ENCODE measurements around the gene RSBN1L. TPM values are rescaled to one million over a fixed set of nuclear protein-coding genes. Genes with fewer than 3 reads are reported as not detected.

RSBN1L gene
- total RNA-seq, 1 experiment from 2014 or later: 21.4 TPM

DNA sequence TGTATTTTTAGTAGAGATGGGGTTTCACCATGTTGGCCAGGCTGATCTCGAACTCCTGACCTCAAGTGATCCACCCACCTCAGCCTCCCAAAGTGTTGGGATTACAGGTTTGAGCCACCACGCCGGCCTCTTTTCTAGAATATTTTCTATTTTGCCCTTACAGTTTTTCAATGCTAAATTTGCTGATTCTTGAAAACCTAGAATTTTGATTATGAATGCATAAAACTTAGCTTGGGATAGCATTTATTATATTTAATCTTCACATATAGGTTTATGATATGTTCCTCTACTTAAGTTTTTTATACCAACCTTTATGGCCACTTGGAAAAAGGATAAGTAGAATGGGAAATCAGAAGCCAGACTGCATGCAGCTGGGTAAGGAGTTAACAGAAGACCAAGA, 99.8 kb downstream of the RSBN1L start:
- Mint-ChIP-seq H3K27me3 (ENCODE audit: insufficient read depth, unreplicated experiment) (no peaks in the 10 kb centered on the region), H3K9me3 (ENCODE audit: unreplicated experiment) (no peaks in the 10 kb centered on the region), H3K4me1 (ENCODE audit: low read depth, unreplicated experiment) (peaks cover 24% of the 10 kb centered on the region), H3K36me3 (ENCODE audit: insufficient read depth, unreplicated experiment) (peaks cover 46% of the 10 kb centered on the region), H3K4me3 (ENCODE audit: unreplicated experiment) (peak overlapping the region; percentile 99), H3K27ac (ENCODE audit: unreplicated experiment) (peak overlapping the region; percentile 93)
- no peaks in the 10 kb centered on the region for H3K27me3 ChIP-seq (replicated peaks; ENCODE audit: control insufficient read depth, insufficient read depth, low read length)
- no peak for DNase-seq
- H3K4me1 ChIP-seq: peaks cover 24% of the 10 kb centered on the region
- H3K9me3 ChIP-seq: no peaks in the 10 kb centered on the region
- no peaks in the 10 kb centered on the region for H3K36me3 ChIP-seq (ENCODE audit: control insufficient read depth, insufficient read depth, low read length)
- intact Hi-C loops (cut with micrococcal nuclease; ENCODE audit: unreplicated experiment): loop anchor here (5.0 kb wide), 1 partner anchor 41 kb away; no protein-coding TSS in a partner anchor
- BruUV-seq (replicated peaks): no TSS peak
- H3K4me3 ChIP-seq (ENCODE audit: low read depth, low read length): no peak overlapping the region
- CTCF ChIA-PET: no interaction called here
- TF ChIP-seq, protein P1, sequence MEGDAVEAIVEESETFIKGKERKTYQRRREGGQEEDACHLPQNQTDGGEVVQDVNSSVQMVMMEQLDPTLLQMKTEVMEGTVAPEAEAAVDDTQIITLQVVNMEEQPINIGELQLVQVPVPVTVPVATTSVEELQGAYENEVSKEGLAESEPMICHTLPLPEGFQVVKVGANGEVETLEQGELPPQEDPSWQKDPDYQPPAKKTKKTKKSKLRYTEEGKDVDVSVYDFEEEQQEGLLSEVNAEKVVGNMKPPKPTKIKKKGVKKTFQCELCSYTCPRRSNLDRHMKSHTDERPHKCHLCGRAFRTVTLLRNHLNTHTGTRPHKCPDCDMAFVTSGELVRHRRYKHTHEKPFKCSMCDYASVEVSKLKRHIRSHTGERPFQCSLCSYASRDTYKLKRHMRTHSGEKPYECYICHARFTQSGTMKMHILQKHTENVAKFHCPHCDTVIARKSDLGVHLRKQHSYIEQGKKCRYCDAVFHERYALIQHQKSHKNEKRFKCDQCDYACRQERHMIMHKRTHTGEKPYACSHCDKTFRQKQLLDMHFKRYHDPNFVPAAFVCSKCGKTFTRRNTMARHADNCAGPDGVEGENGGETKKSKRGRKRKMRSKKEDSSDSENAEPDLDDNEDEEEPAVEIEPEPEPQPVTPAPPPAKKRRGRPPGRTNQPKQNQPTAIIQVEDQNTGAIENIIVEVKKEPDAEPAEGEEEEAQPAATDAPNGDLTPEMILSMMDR (IDR thresholded peaks at IDR 0.05; ENCODE audit: insufficient read depth in 1 of 2, low read depth in 1 of 2, low read length in 1 of 2, severe bottlenecking in 1 of 2, unreplicated experiment in 1 of 2): no peak
- POLR2A ChIA-PET: interaction anchor here (0.6 kb wide), 1 partner anchor 379 kb away, joined by 4 read pairs; no protein-coding TSS in a partner anchor

DNA sequence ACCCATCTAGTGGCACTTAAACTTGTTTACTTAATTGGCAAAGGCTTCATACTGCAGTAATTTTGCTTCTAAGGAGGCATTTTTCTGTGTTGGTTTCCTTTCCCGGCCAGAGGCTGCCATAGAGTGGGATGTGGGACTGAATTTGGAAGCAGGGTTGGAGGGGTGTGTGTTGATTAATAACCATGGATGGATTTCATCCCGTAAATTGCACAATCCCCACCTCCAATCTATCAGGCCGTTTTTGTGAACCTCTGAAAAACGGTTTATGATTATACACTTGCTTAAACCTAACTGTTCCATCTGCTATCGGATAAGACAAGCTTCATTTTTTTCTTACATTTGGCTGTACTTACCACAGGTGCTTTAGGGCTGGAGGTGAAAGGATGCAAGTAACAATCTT, 100.7 kb downstream of the RSBN1L start:
- no peaks in the 10 kb centered on the region for H3K36me3 ChIP-seq (ENCODE audit: control insufficient read depth, insufficient read depth, low read length)
- intact Hi-C loops (cut with micrococcal nuclease; ENCODE audit: unreplicated experiment): loop anchor here (5.0 kb wide), 1 partner anchor 40 kb away; no protein-coding TSS in a partner anchor
- no peaks in the 10 kb centered on the region for H3K27me3 Mint-ChIP-seq (ENCODE audit: insufficient read depth, unreplicated experiment)
- CTCF ChIA-PET: no interaction called here
- no peak for DNase-seq
- H3K27ac Mint-ChIP-seq (ENCODE audit: unreplicated experiment): peak overlapping the region; percentile 93
- TF ChIP-seq, protein P1 (IDR thresholded peaks at IDR 0.05; ENCODE audit: insufficient read depth in 1 of 2, low read depth in 1 of 2, low read length in 1 of 2, severe bottlenecking in 1 of 2, unreplicated experiment in 1 of 2): no peak
- peaks cover 19% of the 10 kb centered on the region for H3K4me1 ChIP-seq
- POLR2A ChIA-PET: interaction anchor here (0.5 kb wide), 1 partner anchor 37 kb away, joined by 3 read pairs; no protein-coding TSS in a partner anchor
- H3K4me1 Mint-ChIP-seq (ENCODE audit: low read depth, unreplicated experiment): peaks cover 21% of the 10 kb centered on the region
- no peaks in the 10 kb centered on the region for H3K9me3 Mint-ChIP-seq (ENCODE audit: unreplicated experiment)
- no TSS peak for BruUV-seq (replicated peaks)
- peaks cover 46% of the 10 kb centered on the region for H3K36me3 Mint-ChIP-seq (ENCODE audit: insufficient read depth, unreplicated experiment)
- no peaks in the 10 kb centered on the region for H3K9me3 ChIP-seq
- no peaks in the 10 kb centered on the region for H3K27me3 ChIP-seq (replicated peaks; ENCODE audit: control insufficient read depth, insufficient read depth, low read length)
- H3K4me3 Mint-ChIP-seq (ENCODE audit: unreplicated experiment): peak overlapping the region; percentile 99
- peak overlapping the region; percentile 97 for H3K4me3 ChIP-seq (ENCODE audit: low read depth, low read length)

DNA sequence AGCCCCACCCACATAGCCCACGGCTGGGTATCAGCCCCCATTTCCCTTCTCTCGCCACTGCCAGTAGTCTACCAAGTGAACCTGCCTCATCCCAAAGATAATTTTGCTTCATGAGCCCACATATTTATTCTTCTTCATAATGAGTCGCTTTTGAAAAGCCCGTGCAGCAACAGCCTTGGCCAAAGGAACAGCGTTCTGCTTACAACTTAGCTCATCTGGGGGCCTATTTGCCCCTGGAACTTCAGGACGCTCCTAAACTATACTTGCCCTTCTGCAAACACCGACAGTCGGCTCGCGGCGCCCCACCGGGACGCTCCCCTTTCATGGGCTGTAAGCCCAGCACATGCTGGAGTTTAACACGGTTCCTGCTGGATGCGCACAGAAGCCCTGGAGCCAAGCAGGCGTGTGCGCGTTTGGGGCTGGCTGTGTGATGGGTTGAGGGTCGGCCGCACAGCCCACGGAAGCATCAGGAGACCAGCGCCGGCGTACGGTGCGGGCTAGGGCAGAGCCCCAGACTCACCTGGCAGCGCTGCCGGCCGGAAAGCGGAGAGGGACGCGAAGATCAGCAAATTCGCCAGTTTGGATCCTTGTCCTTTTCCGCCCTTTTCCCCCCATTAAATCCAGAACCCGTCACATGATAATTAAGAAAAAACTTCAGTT, 101.6 kb downstream of the RSBN1L start:
- Mint-ChIP-seq H3K36me3 (ENCODE audit: insufficient read depth, unreplicated experiment) (peaks cover 46% of the 10 kb centered on the region), H3K4me1 (ENCODE audit: low read depth, unreplicated experiment) (peaks cover 27% of the 10 kb centered on the region), H3K9me3 (ENCODE audit: unreplicated experiment) (no peaks in the 10 kb centered on the region), H3K4me3 (ENCODE audit: unreplicated experiment) (peak overlapping the region; percentile 99), H3K27ac (ENCODE audit: unreplicated experiment) (peak overlapping the region; percentile 93), H3K27me3 (ENCODE audit: insufficient read depth, unreplicated experiment) (no peaks in the 10 kb centered on the region)
- no peaks in the 10 kb centered on the region for H3K9me3 ChIP-seq
- ChIA-PET CTCF (interaction anchor here (0.8 to 1.2 kb wide), 6 partner anchors 14 to 146 kb away, joined by 3 to 6 read pairs (median 4); no protein-coding TSS in a partner anchor), POLR2A (interaction anchor here (0.5 to 1.4 kb wide), 4 partner anchors 14 to 118 kb away, joined by 3 to 7 read pairs (median 5); no protein-coding TSS in a partner anchor)
- intact Hi-C loops (cut with micrococcal nuclease; ENCODE audit: unreplicated experiment): loop anchor here (1.0 to 5.0 kb wide), 6 partner anchors 13 to 139 kb away; no protein-coding TSS in a partner anchor
- H3K36me3 ChIP-seq (ENCODE audit: control insufficient read depth, insufficient read depth, low read length): no peaks in the 10 kb centered on the region
- H3K4me3 ChIP-seq (ENCODE audit: low read depth, low read length): peak overlapping the region; percentile 97
- TF ChIP-seq, protein P1 (IDR thresholded peaks at IDR 0.05; ENCODE audit: insufficient read depth in 1 of 2, low read depth in 1 of 2, low read length in 1 of 2, severe bottlenecking in 1 of 2, unreplicated experiment in 1 of 2): no peak
- H3K4me1 ChIP-seq: peaks cover 19% of the 10 kb centered on the region
- DNase-seq: peak in 1 of 2 experiments; percentile 41
- TSS peak; percentile 80 for BruUV-seq (replicated peaks)
- no peaks in the 10 kb centered on the region for H3K27me3 ChIP-seq (replicated peaks; ENCODE audit: control insufficient read depth, insufficient read depth, low read length)

Measured in Caco-2 (cell line).